T47D (cell line): ENCODE data around the gene RTCA.
"Not testable (repeated sequence)": the region's sequence is repeated elsewhere in the genome, so short reads cannot be mapped to it uniquely, and the experiment has no call there.

ENCODE experiments used
- DNase-seq, 2 experiments: peaks; one replicate each; pipeline versions ENCODE4 v3.0.0 to v3.0.0-alpha.2; 2011 to 2012; ENCODE audit warnings: low read depth in 1 of 2, low spot score in 1 of 2
- JUND ChIP-seq: IDR thresholded peaks from 2 replicates; pipeline ENCODE4 v1.6.1; 2012; ENCODE audit warnings: low read depth
- in situ Hi-C: cut with HindIII; loops from 2 replicates; pipeline ENCODE4 v1.10.0; 2016; ENCODE audit warnings: low sequenced_read_pairs, low pct_unique_long_range_greater_than_20kb

RTCA gene

GRCh38 chr1:100268202-100268601, 2.2 kb downstream of the RTCA start:
- TF ChIP-seq JUND: no peak
- no peak for DNase-seq
- in situ Hi-C loops: no loop called here

GRCh38 chr1:100277866-100278265, 11.8 kb downstream of the RTCA start:
- DNase-seq: peak in 1 of 2 experiments; percentile 12
- TF ChIP-seq JUND: no peak
- in situ Hi-C loops: no loop called here

- no peak for DNase-seq
- no peak for TF ChIP-seq JUND
- in situ Hi-C loops: no loop called here
Observed at GRCh38 chr1:100279358-100279923, 13.4 kb downstream of the RTCA start.

GRCh38 chr1:100279954-100280682, 14.1 kb downstream of the RTCA start:
- in situ Hi-C loops: no loop called here
- no peak for DNase-seq
- TF ChIP-seq JUND: no peak

- no peak for TF ChIP-seq JUND
- DNase-seq: no peak
- in situ Hi-C loops: no loop called here
Observed at GRCh38 chr1:100284591-100284990, 18.6 kb downstream of the RTCA start.

GRCh38 chr1:100287162-100287561, 21.1 kb downstream of the RTCA start:
- no peak for DNase-seq
- TF ChIP-seq JUND: no peak
- in situ Hi-C loops: no loop called here

GRCh38 chr1:100290291-100290690, 24.3 kb downstream of the RTCA start:
- in situ Hi-C loops: no loop called here
- no peak for DNase-seq
- no peak for TF ChIP-seq JUND

- no peak for DNase-seq
- no peak for TF ChIP-seq JUND
- in situ Hi-C loops: no loop called here
Observed at GRCh38 chr1:100292711-100293110, 26.7 kb downstream of the RTCA start.

GRCh38 chr1:100296140-100296539, 30.1 kb downstream of the RTCA start:
- in situ Hi-C loops: no loop called here
- no peak for TF ChIP-seq JUND
- no peak for DNase-seq

GRCh38 chr1:100296997-100297396, 31.0 kb downstream of the RTCA start:
- DNase-seq, in situ Hi-C loops: not testable (repeated sequence)

GRCh38 chr1:100298512-100298911, 32.5 kb downstream of the RTCA start:
- no peak for TF ChIP-seq JUND
- in situ Hi-C loops: no loop called here

GRCh38 chr1:100299521-100300222, 33.7 kb downstream of the RTCA start:
- in situ Hi-C loops: no loop called here
- DNase-seq: no peak
- TF ChIP-seq JUND: no peak

More at GRCh38 chr1:100298512-100298911, 32.5 kb downstream of the RTCA start:
- no peak for DNase-seq

- TF ChIP-seq JUND: no peak
- in situ Hi-C loops: no loop called here
- no peak for DNase-seq
Observed at GRCh38 chr1:100300691-100301090, 34.7 kb downstream of the RTCA start.
